Raji (cell line): ENCODE measurements around the gene SEZ6L2.

ENCODE experiments used
- POLR2A ChIP-seq: IDR thresholded peaks from 2 replicates; pipeline ENCODE4 v1.6.1; 2011; ENCODE audit warnings: low read depth, low read length, control low read depth; ENCODE audit not compliant: insufficient read depth

The SEZ6L2 gene

GRCh38 chr16:29899516-29900101 is at the start of gene SEZ6L2:
Gene SEZ6L2, minus strand, starts transcription at chr16:29899550. Its CDS starts 531 bp downstream, at chr16:29899019.
- TF ChIP-seq POLR2A: no peak

DNA sequence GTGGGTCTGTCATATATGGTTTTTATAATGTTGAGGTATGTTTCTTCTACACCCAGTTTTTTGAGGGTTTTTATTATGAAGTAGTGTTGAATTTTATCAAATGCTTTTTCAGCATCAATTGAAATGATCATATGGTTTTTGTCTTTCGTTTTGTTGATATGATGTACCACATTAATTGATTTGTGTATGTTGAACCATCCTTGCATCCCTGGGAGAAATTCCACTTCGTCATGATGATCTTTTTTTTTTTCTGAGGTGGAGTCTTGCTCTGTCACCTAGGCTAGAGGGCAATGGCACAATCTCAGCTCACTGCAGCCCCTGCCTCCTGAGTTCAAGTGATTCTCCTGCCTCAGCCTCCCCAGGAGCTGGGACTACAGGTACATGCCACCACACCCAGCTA is 48.5 kb upstream of the SEZ6L2 start:
- TF ChIP-seq POLR2A: no peak

DNA sequence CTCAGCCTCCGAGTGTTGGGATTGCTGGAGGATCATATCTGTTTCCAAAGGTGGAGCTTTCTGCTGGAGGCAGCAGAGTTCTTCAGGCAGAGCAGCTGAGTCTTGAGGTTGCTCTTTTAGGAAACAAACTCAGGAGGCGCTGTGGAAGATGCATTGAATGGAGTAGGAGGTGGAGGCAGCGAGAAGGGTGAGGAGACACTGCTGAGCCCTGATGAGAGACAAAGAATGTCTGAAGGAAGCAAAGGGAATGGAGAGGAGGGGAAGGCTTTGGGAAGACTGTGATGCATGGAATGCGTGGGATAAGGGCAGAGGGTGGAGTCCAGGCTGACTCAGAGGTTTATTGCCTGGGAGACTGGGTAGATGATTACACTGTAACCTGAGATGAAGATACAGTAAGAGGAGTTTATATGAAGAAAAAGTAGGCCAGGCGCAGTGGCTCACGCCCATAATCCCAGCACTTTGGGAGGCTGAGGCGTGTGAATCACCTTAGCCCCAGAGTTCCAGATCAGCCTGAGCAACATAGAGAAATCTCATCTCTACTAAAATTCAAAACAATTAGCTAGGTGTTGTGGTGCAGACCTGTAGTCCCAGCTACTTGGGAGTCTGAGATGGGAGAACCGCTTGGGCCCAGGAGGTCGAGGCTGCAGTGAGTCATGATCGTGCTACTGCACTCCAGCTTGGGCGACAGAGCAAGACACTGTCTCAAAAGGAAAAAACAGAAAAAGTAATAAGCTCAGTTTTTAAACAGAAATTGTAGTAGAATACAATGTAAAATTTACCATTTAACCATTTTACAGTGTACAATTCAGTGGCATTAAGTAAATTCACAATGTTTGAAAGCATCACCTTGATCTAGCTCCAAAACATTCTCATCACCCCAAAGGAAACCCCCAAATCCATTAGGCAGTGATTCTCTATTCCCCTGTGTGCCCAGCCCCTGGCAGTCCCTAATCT is 44.8 kb upstream of the SEZ6L2 start:
- TF ChIP-seq POLR2A: no peak

DNA sequence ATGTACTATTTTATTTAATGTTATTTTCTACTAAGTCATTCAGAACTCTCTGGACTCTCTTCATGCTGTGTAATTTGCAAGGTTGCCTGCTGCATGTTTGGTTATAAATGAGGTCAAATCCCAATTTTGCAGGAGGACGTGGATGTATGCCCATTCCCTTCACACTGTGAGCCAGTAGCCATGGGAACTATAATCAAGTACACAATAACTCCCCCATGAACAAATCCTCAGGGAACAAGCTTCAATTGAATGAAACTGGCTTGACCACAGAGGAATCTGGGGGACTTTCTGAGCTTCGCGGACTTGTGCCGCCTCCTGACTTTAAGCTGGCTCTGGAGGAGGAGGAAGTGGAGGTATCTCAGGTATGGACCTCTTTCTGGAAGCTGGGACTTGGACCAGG is 41.3 kb upstream of the SEZ6L2 start:
- TF ChIP-seq POLR2A: no peak

DNA sequence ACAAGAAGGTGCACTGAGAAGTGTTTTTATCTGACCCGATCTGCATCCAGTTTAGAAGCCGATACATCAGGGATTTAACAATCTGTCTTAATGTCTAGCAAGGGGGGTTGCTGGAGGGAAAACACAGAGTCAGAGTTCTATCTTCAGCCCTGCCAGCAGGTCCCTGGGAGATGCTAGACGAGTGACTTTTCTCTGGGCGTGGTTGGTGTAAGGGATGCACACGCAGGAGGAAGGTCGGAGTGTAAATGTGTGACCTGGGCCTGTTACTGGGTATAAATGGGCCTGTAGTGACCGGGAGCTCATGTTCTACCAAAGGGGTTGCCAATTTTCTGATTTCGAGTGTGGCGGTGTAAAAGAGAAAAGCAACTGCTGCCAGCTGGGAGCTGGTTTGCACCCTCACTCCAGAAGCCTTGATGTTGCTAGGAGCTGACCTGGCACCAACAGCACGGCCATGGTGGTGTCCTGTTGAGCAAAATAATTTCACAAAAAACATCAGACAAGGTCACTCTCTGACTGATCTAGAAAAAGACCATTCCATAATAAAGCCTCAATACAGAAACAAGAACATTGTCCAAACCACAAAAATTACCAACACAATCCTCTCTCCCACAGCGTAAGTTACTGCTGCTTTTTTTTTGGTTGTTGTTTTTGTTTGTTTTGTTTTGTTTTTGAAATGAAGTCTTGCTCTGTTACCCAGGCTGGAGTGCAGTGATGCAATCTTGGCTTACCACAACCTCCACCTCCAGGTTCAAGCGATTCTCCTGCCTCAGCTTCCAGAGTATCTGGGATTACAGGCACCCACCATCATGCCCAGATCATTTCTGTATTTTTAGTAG is 27.9 kb upstream of the SEZ6L2 start:
- no peak for TF ChIP-seq POLR2A

GRCh38 chr16:29926711-29927052 is 27.3 kb upstream of the SEZ6L2 start:
- TF ChIP-seq POLR2A: no peak

DNA sequence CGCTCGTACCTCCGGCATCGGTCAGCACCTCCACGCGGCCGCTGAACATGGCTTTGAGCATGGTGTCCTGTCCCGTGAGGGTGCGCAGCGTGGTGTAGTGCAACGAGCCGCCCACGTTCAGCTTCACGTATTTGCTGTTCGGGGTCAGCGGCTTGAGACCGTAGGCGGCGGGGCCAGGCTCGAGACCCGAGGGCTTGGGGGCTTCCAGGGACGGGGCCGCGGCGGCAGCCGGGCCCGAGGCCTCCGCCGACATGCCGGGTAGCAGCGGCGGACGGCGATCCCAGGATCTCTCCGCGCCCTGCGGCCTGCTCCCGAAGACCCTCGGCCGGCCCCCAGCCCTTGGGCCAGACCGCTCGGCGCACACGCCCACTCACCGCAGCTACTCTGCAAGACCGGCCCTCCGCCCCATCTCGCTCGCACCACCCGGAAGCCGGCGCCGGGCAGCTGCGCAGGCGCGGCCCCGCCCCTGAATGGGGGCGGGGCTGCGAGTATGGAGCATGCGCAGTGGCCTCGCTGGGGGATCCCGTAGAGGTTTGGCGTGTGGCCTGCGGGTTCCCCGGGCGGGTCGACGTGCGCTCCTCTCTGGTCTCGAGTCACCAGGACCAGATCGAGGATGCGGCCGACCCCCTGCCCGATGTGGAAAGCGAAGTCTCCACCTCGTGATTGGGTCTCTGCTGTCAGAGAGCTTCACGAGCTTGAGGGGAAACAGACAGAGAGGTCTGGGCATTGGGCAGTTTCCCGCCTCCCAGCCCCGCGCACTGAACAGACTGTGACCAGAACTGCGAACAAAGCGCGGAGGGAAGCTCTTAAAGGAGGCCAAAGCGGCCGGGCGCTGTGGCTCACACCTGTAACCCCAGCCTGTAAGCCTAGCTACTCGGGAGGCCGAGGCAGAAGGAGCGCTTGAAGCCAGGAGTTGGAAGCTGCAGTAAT is 26.7 kb upstream of the SEZ6L2 start, which contains the start of gene KCTD13:
Gene KCTD13, minus strand, starts transcription at position 446 of the 930 bp plus-strand sequence. Its CDS starts 193 bp downstream, at position 253.
- TF ChIP-seq POLR2A: peak; percentile 96

GRCh38 chr16:29925105-29925756 is 25.9 kb upstream of the SEZ6L2 start:
- TF ChIP-seq POLR2A: no peak

- no peak for TF ChIP-seq POLR2A
Observed at GRCh38 chr16:29922986-29923501, 23.7 kb upstream of the SEZ6L2 start.

GRCh38 chr16:29922326-29922725 is 23.0 kb upstream of the SEZ6L2 start:
- TF ChIP-seq POLR2A: no peak

DNA sequence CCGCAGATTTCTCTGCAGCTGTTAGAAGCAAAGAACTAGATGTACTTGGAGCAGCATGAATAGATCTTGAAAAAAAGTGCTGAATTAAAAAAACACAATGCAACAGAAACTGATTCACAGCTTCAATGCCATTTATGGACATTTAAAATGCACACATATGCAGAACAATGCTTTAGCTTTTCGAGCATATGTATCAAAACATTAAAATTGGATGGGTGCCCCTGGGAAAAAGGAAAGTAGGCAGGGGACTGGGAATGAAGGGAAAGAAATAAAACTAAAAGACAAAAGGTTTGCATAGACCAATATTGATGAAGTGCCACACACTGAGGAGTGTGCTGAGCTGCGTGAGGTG is 21.7 kb upstream of the SEZ6L2 start:
- no peak for TF ChIP-seq POLR2A

DNA sequence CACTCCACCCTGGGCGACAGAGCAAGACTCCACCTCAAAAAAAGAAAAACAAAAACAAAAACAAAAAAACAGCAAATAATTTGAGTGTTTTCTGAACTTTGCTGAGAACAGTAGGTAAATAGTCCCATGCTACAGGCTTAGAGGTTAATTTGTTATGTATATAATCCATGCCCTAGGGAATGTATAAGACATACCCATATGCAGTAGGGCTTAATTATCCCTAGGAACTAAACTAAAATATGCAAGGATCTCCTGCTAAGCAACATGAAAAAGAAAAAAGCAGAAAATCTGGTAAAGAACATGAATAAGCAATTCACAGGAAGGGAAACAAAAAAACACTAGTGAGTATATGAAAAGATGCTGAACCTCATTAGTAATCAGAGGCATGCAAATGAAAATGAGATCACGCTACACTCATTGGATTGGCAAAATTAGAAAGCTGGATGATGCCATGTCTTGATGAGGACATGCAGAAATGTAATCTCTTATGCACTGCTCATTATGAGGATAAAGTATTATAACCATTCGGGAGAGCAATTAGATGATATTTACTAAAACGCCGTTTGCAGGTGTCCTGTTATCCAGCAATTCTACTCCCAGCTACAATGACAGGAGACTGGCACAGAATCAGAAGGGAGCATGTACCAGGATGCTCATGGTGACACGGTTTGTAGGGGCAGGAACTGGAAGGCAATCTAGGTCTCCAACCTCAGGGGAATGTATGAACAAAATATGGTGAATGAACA is 21.1 kb upstream of the SEZ6L2 start:
- TF ChIP-seq POLR2A: no peak

- no peak for TF ChIP-seq POLR2A
Observed at GRCh38 chr16:29916979-29917378, 17.6 kb upstream of the SEZ6L2 start.
